ENCODE results near the gene TIAM1.
"Not testable (repeated sequence)": the region's sequence is repeated elsewhere in the genome, so short reads cannot be mapped to it uniquely, and the experiment has no call there.

GRCh38 chr21:31228723-31229122, 115.3 kb downstream of the TIAM1 start:
- not testable (repeated sequence) for TF ChIP-seq CTCF, POLR2A (IDR thresholded peaks at IDR 0.05)
